ENCODE data around the gene AURKAIP1.

Gene AURKAIP1

DNA sequence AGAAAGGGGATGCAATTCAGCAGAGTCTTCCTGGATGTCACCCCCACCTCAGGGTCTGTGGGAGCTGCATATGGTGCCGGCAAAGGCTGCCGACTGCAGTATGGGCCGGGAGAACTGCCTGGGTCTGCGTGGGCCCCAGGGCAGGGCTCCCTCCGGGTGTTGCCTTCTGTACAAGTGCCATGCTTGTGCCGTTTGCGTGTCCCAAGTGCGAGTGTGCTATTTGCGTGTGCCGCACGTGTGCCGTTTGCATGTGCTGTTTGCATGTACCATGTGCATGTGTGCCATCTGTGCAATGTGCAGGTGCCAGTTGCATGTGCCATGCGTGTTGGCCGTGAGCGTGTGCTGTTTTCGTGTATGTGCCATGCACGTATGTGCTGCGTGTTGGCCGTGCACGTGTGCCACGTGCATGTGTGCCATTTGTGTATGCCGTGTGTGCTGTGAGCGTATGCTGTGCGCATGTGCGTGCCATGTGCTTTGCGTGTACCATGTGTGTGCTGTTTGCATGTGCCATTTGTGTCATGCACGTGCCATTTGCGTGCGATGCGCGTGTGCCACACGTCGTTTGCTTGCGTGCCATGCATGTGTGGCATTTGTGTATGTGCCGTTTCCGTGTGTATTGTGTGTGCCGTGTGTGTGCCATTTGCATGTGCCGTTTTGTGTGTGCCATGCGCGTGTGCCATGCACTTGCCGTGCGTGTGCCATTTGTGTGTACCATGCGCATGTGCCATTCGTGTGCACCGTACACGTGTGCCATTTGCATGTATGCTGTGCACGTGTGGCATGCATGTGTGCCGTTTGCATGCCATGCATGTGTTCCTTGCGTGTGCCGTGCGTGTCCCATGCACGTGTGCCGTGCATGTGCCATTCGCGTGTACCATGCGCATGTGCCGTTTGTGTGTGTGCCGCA, 45.5 kb downstream of the AURKAIP1 start:
- Mint-ChIP-seq H3K4me1 (peaks cover 17 to 22% of the 10 kb centered on the region in 2 donors), H3K36me3 (peaks cover 6 to 14% of the 10 kb centered on the region in 2 donors), H3K27ac (peak overlapping the region; percentile 37), H3K27me3 (no peaks in the 10 kb centered on the region), H3K9me3 (no peaks in the 10 kb centered on the region), H3K4me3 (no peak overlapping the region)
- DNase-seq (no peak), ATAC-seq (replicated peaks) (no peak)

DNA sequence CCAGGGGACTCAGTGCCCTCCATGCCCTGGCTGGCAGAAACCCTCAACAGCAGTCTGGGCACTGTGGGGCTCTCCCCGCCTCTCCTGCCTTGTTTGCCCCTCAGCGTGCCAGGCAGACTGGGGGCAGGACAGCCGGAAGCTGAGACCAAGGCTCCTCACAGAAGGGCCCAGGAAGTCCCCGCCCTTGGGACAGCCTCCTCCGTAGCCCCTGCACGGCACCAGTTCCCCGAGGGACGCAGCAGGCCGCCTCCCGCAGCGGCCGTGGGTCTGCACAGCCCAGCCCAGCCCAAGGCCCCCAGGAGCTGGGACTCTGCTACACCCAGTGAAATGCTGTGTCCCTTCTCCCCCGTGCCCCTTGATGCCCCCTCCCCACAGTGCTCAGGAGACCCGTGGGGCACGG, 46.8 kb downstream of the AURKAIP1 start:
- peaks cover 21 to 27% of the 10 kb centered on the region in 2 donors for H3K4me1 Mint-ChIP-seq
- peaks cover 4 to 15% of the 10 kb centered on the region in 2 donors for H3K36me3 Mint-ChIP-seq
- H3K27me3 Mint-ChIP-seq, result no peaks in the 10 kb centered on the region
- H3K9me3 Mint-ChIP-seq, result no peaks in the 10 kb centered on the region
- no peak for ATAC-seq (replicated peaks)
- no peak overlapping the region for H3K4me3 Mint-ChIP-seq
- peak overlapping the region; percentile 59 for H3K27ac Mint-ChIP-seq
- no peak for DNase-seq

DNA sequence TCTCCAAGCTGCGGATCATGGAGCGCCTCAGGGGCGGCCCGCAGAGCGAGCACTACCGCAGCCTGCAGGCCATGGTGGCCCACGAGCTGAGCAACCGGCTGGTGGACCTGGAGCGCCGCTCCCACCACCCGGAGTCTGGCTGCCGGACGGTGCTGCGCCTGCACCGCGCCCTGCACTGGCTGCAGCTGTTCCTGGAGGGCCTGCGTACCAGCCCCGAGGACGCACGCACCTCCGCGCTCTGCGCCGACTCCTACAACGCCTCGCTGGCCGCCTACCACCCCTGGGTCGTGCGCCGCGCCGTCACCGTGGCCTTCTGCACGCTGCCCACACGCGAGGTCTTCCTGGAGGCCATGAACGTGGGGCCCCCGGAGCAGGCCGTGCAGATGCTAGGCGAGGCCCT, 47.7 kb downstream of the AURKAIP1 start:
- H3K36me3 Mint-ChIP-seq, result peaks cover 4 to 19% of the 10 kb centered on the region in 2 donors
- ATAC-seq (replicated peaks) (no peak), DNase-seq (no peak)
- H3K4me1 Mint-ChIP-seq, result peaks cover 25 to 35% of the 10 kb centered on the region in 2 donors
- no peaks in the 10 kb centered on the region for H3K27me3 Mint-ChIP-seq
- no peaks in the 10 kb centered on the region for H3K9me3 Mint-ChIP-seq
- H3K27ac Mint-ChIP-seq, result no peak overlapping the region
- H3K4me3 Mint-ChIP-seq, result no peak overlapping the region

DNA sequence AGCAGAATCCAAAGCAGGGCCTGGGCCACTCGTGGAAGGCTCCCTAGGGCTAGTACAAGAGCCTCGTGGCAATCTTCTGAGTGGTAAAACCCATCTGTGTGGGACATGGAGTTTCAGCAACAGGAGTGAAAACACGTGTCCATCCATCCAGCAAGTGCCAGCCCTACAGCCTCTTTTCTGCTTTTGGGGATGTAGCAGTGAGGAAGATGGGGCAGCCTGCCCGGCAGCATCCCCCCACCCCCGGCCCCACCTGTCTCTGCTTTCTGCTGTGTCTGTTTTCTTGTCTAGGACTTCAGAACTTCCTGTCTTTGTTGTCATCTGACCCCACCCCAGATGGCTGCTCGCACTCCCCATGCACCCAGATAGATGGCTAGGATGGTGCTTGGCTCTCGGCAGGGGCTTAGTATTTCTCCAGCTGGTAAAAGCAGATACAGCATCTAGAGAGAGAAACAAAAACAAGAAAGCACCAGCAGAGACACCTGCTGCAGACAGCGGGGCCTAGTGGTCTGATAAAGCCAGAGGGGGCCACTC, 48.9 kb downstream of the AURKAIP1 start:
- H3K36me3 Mint-ChIP-seq, result peaks cover 4 to 23% of the 10 kb centered on the region in 2 donors
- no peak for DNase-seq
- H3K27ac Mint-ChIP-seq, result peak overlapping the region; percentile 72
- no peaks in the 10 kb centered on the region for H3K27me3 Mint-ChIP-seq
- H3K4me3 Mint-ChIP-seq, result peak overlapping the region; percentile 77 to 92
- peaks cover 28 to 40% of the 10 kb centered on the region in 2 donors for H3K4me1 Mint-ChIP-seq
- no peak for ATAC-seq (replicated peaks)
- H3K9me3 Mint-ChIP-seq, result no peaks in the 10 kb centered on the region

DNA sequence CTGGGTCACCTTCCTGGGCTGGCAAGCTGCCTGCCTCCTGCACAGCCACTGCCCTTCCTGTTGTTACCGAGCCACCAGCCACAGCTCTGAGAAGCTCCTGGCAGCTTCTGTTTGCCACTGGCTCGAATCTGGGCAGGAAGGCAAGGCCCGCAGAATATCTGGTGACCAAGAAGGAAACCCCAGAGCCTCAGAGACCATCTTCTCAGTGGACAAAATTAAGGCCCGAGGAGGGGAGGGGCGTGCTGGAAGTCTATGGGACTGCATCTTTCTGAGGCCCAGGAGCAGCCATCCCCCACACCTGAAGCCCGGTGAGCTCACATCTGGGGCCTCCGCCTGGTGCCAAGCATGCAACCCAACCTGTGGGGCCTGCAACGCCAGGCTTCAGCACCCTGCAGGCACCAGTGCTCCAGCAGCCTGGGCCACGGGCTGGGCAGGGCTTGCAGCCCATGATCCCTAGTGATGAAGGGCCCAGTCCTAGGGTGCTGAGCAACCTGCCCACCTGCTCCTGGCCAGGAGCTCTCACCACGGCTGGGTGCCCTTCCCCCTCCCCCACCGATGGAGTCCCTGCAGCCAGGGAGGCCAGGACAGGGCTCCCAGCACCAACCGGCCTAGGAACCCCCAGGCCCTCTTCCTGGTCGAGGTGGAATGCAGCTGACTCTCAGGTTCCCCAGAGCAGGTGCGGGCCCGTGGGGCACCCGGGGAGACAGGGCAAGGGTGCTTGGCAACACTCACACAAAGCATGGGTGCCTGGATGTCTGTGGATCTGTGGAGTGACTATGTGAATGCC, 49.5 kb downstream of the AURKAIP1 start:
- ATAC-seq (replicated peaks), result no peak
- peaks cover 4 to 23% of the 10 kb centered on the region in 2 donors for H3K36me3 Mint-ChIP-seq
- peaks cover 26 to 46% of the 10 kb centered on the region in 2 donors for H3K4me1 Mint-ChIP-seq

DNA sequence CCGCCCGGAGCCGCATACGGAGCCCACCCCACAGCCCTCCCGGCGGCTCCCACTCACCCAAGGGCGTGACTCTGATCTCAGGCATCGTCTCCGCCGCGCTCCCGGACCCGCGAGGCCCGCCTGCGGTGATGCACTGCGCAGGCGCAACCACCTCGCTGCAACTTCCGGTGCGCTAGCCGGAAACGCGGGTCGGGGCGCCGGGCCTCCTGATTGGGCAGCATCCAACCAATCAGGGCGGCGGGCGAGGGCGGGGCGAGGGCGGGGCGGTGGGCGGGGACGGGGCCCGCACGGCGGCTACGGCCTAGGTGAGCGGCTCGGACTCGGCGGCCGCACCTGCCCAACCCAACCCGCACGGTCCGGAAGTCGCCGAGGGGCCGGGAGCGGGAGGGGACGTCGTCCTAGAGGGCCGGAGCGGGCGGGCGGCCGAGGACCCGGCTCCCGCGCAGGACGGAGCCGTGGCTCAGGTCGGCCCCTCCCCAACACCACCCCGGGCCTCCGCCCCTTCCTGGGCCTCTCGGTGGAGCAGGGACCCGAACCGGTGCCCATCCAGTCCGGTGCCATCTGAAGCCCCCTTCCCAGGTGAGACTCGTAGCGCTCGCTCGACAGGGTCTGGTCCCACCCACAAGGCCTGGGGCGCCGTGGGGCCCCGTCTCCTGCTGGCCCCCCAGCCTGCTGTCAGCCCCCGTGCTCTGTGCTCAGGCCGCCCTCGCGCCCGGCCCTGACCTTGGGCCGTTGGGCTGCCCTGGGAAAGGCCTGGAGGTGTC, 50.3 kb downstream of the AURKAIP1 start, which contains the start of the genes CPTP and INTS11:
Gene CPTP (plus strand): TSS at position 279 of the 764 bp plus-strand sequence. CDS start 2,109 bp downstream, outside the sequence.
Gene INTS11 (minus strand): TSS at position 137 of the 764 bp plus-strand sequence. CDS start 52 bp downstream, at position 85.
- Mint-ChIP-seq H3K9me3 (no peaks in the 10 kb centered on the region), H3K27me3 (no peaks in the 10 kb centered on the region), H3K4me3 (peak within 1 kb of the TSS; percentile 92 to 93), H3K4me1 (peaks cover 23 to 54% of the 10 kb centered on the region in 2 donors), H3K36me3 (peaks cover 4 to 27% of the 10 kb centered on the region in 2 donors), H3K27ac (peak within 1 kb of the TSS; percentile 97)
- DNase-seq (peak; percentile 90), ATAC-seq (replicated peaks) (peak; percentile 88 to 90)

More for the DNA sequence above, 49.5 kb downstream of the AURKAIP1 start:
- DNase-seq, result no peak
- peak overlapping the region; percentile 77 to 92 for H3K4me3 Mint-ChIP-seq
- no peaks in the 10 kb centered on the region for H3K27me3 Mint-ChIP-seq
- no peaks in the 10 kb centered on the region for H3K9me3 Mint-ChIP-seq
- peak overlapping the region; percentile 75 for H3K27ac Mint-ChIP-seq

DNA sequence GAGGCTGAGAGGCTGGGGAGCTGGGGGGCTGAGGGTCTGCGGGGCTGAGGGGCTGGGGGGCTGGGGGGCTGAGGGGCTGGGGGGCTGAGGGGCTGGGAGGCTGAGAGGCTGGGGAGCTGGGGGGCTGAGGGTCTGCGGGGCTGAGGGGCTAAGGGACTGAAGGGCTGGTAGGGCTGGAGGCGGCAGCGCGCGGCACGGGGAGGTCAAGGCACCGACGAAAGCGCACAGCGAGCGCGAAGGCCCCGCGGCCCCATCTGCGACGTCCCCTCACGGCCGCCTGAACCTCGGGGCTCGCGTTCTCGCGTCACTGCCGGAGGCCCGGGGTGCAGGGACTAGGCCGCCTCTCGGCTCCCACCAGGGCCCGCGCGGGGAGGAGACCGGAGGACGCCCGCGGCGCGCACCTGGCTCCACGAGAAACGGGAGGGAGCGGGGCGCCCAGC, 50.9 kb downstream of the AURKAIP1 start:
- peak overlapping the region; percentile 92 to 93 for H3K4me3 Mint-ChIP-seq
- peaks cover 4 to 31% of the 10 kb centered on the region in 2 donors for H3K36me3 Mint-ChIP-seq
- peak overlapping the region; percentile 97 for H3K27ac Mint-ChIP-seq
- no peaks in the 10 kb centered on the region for H3K9me3 Mint-ChIP-seq
- H3K4me1 Mint-ChIP-seq, result peaks cover 24 to 60% of the 10 kb centered on the region in 2 donors
- no peaks in the 10 kb centered on the region for H3K27me3 Mint-ChIP-seq
- DNase-seq (no peak), ATAC-seq (replicated peaks) (peak; percentile 48 to 51)

Measured in stimulated activated naive B cell treated with anti-CD40 and anti-IgM and Interleukin-4, amounts not matched to agents 10 μg/mL and 1 μg/mL and 100 μg/mL, for 72 hours (primary cell).